GM23338 (cell line): ENCODE measurements around the gene COL26A1. TPM values are rescaled to one million over a fixed set of nuclear protein-coding genes. Genes with fewer than 3 reads are reported as not detected.

Experiments used
- ATAC-seq: fragments of 200-7000 bp; cut with Tn5 transposase; 3 replicates; pipeline ENCODE4 v1.9.1; 2020
- DNase-seq: peaks from one replicate; pipeline ENCODE4 v3.0.0-alpha.2; 2015; ENCODE audit warnings: low spot score
- H2AFZ ChIP-seq: fragments of 200-600 bp; sonication (generic); 2 replicates; pipeline ENCODE4 v1.8.0; 2016; ENCODE audit warnings: antibody characterized with exemption, mild to moderate bottlenecking, moderate library complexity
- H3F3A ChIP-seq: fragments of 200-600 bp; sonication (generic); replicated peaks from 2 replicates; pipeline ENCODE4 v1.8.0; 2017; ENCODE audit warnings: antibody characterized with exemption, mixed run types, low read depth
- H3K27ac ChIP-seq: fragments of 200-600 bp; sonication (generic); 2 replicates; pipeline ENCODE4 v1.6.1; 2016; ENCODE audit warnings: low read depth
- H3K27me3 ChIP-seq: fragments of 200-600 bp; sonication (generic); 2 replicates; pipeline ENCODE4 v1.8.0; 2016; ENCODE audit warnings: mild to moderate bottlenecking, mixed run types, moderate library complexity; ENCODE audit not compliant: insufficient read depth
- H3K36me3 ChIP-seq: fragments of 200-600 bp; sonication (generic); 2 replicates; pipeline ENCODE4 v1.8.0; 2016; ENCODE audit warnings: mild to moderate bottlenecking; ENCODE audit not compliant: insufficient read depth
- H3K4me1 ChIP-seq: fragments of 200-600 bp; sonication (generic); 2 replicates; pipeline ENCODE4 v1.8.0; 2016; ENCODE audit warnings: mild to moderate bottlenecking, moderate library complexity; ENCODE audit not compliant: insufficient read depth
- H3K4me2 ChIP-seq: fragments of 200-600 bp; sonication (generic); 2 replicates; pipeline ENCODE4 v1.7.1; 2017; ENCODE audit warnings: mixed run types
- H3K4me3 ChIP-seq: fragments of 200-600 bp; sonication (generic); 2 replicates; pipeline ENCODE4 v1.6.1; 2016; ENCODE audit warnings: mixed run types
- H3K79me2 ChIP-seq: fragments of 200-600 bp; sonication (generic); replicated peaks from 2 replicates; pipeline ENCODE4 v1.8.0; 2017; ENCODE audit warnings: mild to moderate bottlenecking; ENCODE audit not compliant: insufficient read depth
- H3K9me2 ChIP-seq: fragments of 200-600 bp; sonication (generic); 2 replicates; pipeline ENCODE4 v1.8.0; 2017; ENCODE audit not compliant: insufficient read depth
- H4K20me1 ChIP-seq: fragments of 200-600 bp; sonication (generic); replicated peaks from 2 replicates; pipeline ENCODE4 v1.8.0; 2017; ENCODE audit warnings: mild to moderate bottlenecking; ENCODE audit not compliant: insufficient read depth
- H3K27ac Mint-ChIP-seq: 2 replicates; pipeline ENCODE4 v1.8.0; 2020; ENCODE audit warnings: inconsistent platforms, mild to moderate bottlenecking, moderate library complexity, mixed read lengths
- H3K27me3 Mint-ChIP-seq: 3 replicates; pipeline ENCODE4 v1.8.0; 2022; ENCODE audit warnings: low read depth, mild to moderate bottlenecking, moderate library complexity, mixed read lengths, inconsistent platforms; ENCODE audit not compliant: insufficient read depth, poor library complexity
- H3K36me3 Mint-ChIP-seq: 3 replicates; pipeline ENCODE4 v1.8.0; 2021; ENCODE audit warnings: low read depth, mild to moderate bottlenecking, inconsistent platforms, moderate library complexity, mixed read lengths
- H3K4me1 Mint-ChIP-seq: 3 replicates; pipeline ENCODE4 v1.8.0; 2020; ENCODE audit warnings: mild to moderate bottlenecking, inconsistent platforms, mixed read lengths
- H3K4me3 Mint-ChIP-seq: 3 replicates; pipeline ENCODE4 v1.8.0; 2021; ENCODE audit warnings: moderate library complexity, mild to moderate bottlenecking, inconsistent platforms, mixed read lengths
- H3K9me3 Mint-ChIP-seq: 3 replicates; pipeline ENCODE4 v1.8.0; 2020; ENCODE audit warnings: moderate library complexity, mild to moderate bottlenecking, inconsistent platforms, mixed read lengths
- CREB1 ChIP-seq: fragments of 250-450 bp; sonication (Bioruptor Pico); IDR thresholded peaks from 2 replicates; pipeline ENCODE4 v1.5.0; 2020; ENCODE audit warnings: low read depth, mild to moderate bottlenecking, moderate library complexity
- EZH2 ChIP-seq: fragments of 200-600 bp; sonication (generic); IDR thresholded peaks from one replicate; pipeline ENCODE4 v1.8.0; 2017; ENCODE audit warnings: antibody characterized with exemption, mild to moderate bottlenecking, low read depth; ENCODE audit not compliant: unreplicated experiment
- EZH2phosphoT487 ChIP-seq: fragments of 200-600 bp; sonication (generic); IDR thresholded peaks from one replicate; pipeline ENCODE4 v1.8.1; 2018; ENCODE audit warnings: antibody characterized with exemption; ENCODE audit not compliant: unreplicated experiment
- JUNB ChIP-seq: IDR thresholded peaks from one replicate; pipeline ENCODE4 v1.6.1; 2016; ENCODE audit warnings: antibody characterized with exemption; ENCODE audit not compliant: unreplicated experiment
- NANOG ChIP-seq: IDR thresholded peaks from 2 replicates; pipeline ENCODE4 v1.6.1; 2016; ENCODE audit warnings: antibody characterized with exemption, borderline replicate concordance
- POLR2AphosphoS5 ChIP-seq: IDR thresholded peaks from 2 replicates; pipeline ENCODE4 v1.6.1; 2016; ENCODE audit warnings: antibody characterized with exemption, low read depth
- STAT1 ChIP-seq: IDR thresholded peaks from one replicate; pipeline ENCODE4 v1.6.1; 2016; ENCODE audit warnings: antibody characterized with exemption; ENCODE audit not compliant: unreplicated experiment
- ZNF114 ChIP-seq: fragments of 250-450 bp; sonication (Bioruptor Pico); IDR thresholded peaks from 2 replicates; pipeline ENCODE4 v1.5.0; 2020; ENCODE audit warnings: mild to moderate bottlenecking, moderate library complexity
- ZNF331 ChIP-seq: fragments of 250-450 bp; sonication (Bioruptor Pico); IDR thresholded peaks from 2 replicates; pipeline ENCODE4 v1.5.0; 2020; ENCODE audit warnings: low read depth, mild to moderate bottlenecking, moderate library complexity
- polyA plus RNA-seq: library from polyadenylated mRNA; unstranded; fragments of >200 nt; fragmentation: Nextera tagmentation; extraction: Ambion mirVana; gene quantifications from 2 replicates; pipeline ENCODE4 v1.2.1, GENCODE V29; 2016
- total RNA-seq: library from RNA; depleted of rRNA; stranded (reverse); fragments of >200 nt; shearing (Covaris generic); gene quantifications from 2 replicates; pipeline ENCODE4 v1.2.3, GENCODE V29; 2014
- TF ChIP-seq, protein P1 (sequence below), 2 experiments: fragments of 200-600 bp in 1 of 2; sonication (generic) in 1 of 2; conservative IDR thresholded peaks; 2 replicates each; pipeline versions ENCODE4 v1.5.1 to v1.6.1; 2016 to 2017; ENCODE audit warnings: antibody characterized with exemption in 2 of 2, low read depth in 2 of 2, mild to moderate bottlenecking in 2 of 2, moderate library complexity in 1 of 2
- TF ChIP-seq, protein P2 (sequence below): IDR thresholded peaks from one replicate; pipeline ENCODE4 v1.6.1; 2018; ENCODE audit warnings: antibody characterized with exemption; ENCODE audit not compliant: unreplicated experiment
- TF ChIP-seq, protein P3 (sequence below): fragments of 250-450 bp; sonication (Bioruptor Pico); IDR thresholded peaks from 2 replicates; pipeline ENCODE4 v1.5.0; 2020; ENCODE audit warnings: mild to moderate bottlenecking, moderate library complexity

The COL26A1 gene
- total and polyA plus RNA-seq, 2 experiments from 2014 or later: 17.8 to 55.0 TPM

DNA sequence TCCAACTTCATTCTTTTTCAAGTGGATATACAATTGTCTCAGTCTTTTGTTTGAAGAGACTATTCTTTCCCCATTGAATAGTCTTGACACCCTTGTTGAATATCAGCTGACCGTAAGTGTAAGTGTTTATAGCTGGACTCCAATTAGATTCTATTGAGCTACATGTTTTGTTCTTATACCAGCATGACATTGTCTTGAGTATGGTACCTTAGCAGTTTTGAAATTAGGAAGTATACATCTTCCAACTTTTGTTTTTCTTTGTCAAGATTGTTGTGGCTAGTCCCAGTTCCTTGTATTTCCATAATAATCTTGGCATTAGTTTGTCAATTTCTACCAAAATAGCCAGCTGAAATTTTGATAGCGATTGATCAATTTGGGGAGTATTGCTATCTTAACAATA, 209.5 kb downstream of the COL26A1 start:
- no peak for DNase-seq
- H3K36me3 Mint-ChIP-seq: peaks cover 26% of the 10 kb centered on the region
- H2AFZ ChIP-seq: no peak overlapping the region
- no peak for ATAC-seq
- peaks cover 41% of the 10 kb centered on the region for H3K9me3 Mint-ChIP-seq
- no peaks in the 10 kb centered on the region for H3K79me2 ChIP-seq
- TF ChIP-seq, protein P1, sequence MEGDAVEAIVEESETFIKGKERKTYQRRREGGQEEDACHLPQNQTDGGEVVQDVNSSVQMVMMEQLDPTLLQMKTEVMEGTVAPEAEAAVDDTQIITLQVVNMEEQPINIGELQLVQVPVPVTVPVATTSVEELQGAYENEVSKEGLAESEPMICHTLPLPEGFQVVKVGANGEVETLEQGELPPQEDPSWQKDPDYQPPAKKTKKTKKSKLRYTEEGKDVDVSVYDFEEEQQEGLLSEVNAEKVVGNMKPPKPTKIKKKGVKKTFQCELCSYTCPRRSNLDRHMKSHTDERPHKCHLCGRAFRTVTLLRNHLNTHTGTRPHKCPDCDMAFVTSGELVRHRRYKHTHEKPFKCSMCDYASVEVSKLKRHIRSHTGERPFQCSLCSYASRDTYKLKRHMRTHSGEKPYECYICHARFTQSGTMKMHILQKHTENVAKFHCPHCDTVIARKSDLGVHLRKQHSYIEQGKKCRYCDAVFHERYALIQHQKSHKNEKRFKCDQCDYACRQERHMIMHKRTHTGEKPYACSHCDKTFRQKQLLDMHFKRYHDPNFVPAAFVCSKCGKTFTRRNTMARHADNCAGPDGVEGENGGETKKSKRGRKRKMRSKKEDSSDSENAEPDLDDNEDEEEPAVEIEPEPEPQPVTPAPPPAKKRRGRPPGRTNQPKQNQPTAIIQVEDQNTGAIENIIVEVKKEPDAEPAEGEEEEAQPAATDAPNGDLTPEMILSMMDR (conservative IDR thresholded peaks at IDR 0.05; ENCODE audit: low read depth in 2 of 2): no peak
- no peak for TF ChIP-seq EZH2phosphoT487
- H3K27ac ChIP-seq: no peak overlapping the region
- no peaks in the 10 kb centered on the region for H3F3A ChIP-seq
- peaks cover 16% of the 10 kb centered on the region for H3K4me1 Mint-ChIP-seq
- H3K4me2 ChIP-seq: no peak overlapping the region
- H3K27me3 Mint-ChIP-seq: no peaks in the 10 kb centered on the region
- H3K4me3 ChIP-seq: no peak overlapping the region
- no peak overlapping the region for H3K4me3 Mint-ChIP-seq
- no peaks in the 10 kb centered on the region for H3K9me2 ChIP-seq
- H3K27me3 ChIP-seq: no peaks in the 10 kb centered on the region
- H3K36me3 ChIP-seq: no peaks in the 10 kb centered on the region
- no peak overlapping the region for H3K27ac Mint-ChIP-seq
- H4K20me1 ChIP-seq: no peaks in the 10 kb centered on the region
- peaks cover 12% of the 10 kb centered on the region for H3K4me1 ChIP-seq

DNA sequence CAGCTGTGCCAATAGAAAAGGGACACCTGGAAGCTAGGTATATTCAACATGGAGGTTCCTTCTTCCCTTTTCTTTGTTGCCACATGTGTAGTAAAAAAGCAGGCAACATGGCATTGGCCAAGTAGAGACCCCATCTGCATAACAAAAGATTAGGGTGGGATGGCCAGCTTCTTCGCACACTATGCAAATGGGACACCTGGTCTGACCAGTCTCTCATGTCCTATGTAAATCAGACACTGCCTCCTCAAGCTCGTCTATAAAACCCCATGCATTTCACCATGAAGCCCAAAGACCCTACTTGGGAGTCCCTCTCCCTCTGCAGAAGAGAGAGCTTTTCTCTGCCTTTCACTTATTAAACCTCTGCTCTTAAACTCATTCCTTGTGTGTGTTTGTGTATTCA, 212.5 kb downstream of the COL26A1 start:
- ATAC-seq (peak; percentile 99), DNase-seq (peak; percentile 96)
- Histone ChIP-seq H3K4me1 (peaks cover 12% of the 10 kb centered on the region), H3K79me2 (no peaks in the 10 kb centered on the region), H3K36me3 (no peaks in the 10 kb centered on the region), H3K4me2 (peak overlapping the region; percentile 39), H3K4me3 (no peak overlapping the region), H3K9me2 (no peaks in the 10 kb centered on the region), H2AFZ (no peak overlapping the region), H3K27ac (peak overlapping the region; percentile 88), H4K20me1 (no peaks in the 10 kb centered on the region), H3K27me3 (no peaks in the 10 kb centered on the region), H3F3A (no peaks in the 10 kb centered on the region)
- no peak for TF ChIP-seq NANOG
- no peak for TF ChIP-seq STAT1
- no peak for TF ChIP-seq ZNF331
- TF ChIP-seq CREB1 (CRISPR knock-in tag): peak; percentile 56; the same call in 1 of the 2 replicates
- TF ChIP-seq, protein P2, sequence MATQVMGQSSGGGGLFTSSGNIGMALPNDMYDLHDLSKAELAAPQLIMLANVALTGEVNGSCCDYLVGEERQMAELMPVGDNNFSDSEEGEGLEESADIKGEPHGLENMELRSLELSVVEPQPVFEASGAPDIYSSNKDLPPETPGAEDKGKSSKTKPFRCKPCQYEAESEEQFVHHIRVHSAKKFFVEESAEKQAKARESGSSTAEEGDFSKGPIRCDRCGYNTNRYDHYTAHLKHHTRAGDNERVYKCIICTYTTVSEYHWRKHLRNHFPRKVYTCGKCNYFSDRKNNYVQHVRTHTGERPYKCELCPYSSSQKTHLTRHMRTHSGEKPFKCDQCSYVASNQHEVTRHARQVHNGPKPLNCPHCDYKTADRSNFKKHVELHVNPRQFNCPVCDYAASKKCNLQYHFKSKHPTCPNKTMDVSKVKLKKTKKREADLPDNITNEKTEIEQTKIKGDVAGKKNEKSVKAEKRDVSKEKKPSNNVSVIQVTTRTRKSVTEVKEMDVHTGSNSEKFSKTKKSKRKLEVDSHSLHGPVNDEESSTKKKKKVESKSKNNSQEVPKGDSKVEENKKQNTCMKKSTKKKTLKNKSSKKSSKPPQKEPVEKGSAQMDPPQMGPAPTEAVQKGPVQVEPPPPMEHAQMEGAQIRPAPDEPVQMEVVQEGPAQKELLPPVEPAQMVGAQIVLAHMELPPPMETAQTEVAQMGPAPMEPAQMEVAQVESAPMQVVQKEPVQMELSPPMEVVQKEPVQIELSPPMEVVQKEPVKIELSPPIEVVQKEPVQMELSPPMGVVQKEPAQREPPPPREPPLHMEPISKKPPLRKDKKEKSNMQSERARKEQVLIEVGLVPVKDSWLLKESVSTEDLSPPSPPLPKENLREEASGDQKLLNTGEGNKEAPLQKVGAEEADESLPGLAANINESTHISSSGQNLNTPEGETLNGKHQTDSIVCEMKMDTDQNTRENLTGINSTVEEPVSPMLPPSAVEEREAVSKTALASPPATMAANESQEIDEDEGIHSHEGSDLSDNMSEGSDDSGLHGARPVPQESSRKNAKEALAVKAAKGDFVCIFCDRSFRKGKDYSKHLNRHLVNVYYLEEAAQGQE: no peak
- peak; percentile 88; the same call in 1 of the 2 replicates for TF ChIP-seq ZNF114 (CRISPR knock-in tag)
- peak; percentile 85 for TF ChIP-seq POLR2AphosphoS5
- no peak for TF ChIP-seq JUNB
- TF ChIP-seq, protein P3, sequence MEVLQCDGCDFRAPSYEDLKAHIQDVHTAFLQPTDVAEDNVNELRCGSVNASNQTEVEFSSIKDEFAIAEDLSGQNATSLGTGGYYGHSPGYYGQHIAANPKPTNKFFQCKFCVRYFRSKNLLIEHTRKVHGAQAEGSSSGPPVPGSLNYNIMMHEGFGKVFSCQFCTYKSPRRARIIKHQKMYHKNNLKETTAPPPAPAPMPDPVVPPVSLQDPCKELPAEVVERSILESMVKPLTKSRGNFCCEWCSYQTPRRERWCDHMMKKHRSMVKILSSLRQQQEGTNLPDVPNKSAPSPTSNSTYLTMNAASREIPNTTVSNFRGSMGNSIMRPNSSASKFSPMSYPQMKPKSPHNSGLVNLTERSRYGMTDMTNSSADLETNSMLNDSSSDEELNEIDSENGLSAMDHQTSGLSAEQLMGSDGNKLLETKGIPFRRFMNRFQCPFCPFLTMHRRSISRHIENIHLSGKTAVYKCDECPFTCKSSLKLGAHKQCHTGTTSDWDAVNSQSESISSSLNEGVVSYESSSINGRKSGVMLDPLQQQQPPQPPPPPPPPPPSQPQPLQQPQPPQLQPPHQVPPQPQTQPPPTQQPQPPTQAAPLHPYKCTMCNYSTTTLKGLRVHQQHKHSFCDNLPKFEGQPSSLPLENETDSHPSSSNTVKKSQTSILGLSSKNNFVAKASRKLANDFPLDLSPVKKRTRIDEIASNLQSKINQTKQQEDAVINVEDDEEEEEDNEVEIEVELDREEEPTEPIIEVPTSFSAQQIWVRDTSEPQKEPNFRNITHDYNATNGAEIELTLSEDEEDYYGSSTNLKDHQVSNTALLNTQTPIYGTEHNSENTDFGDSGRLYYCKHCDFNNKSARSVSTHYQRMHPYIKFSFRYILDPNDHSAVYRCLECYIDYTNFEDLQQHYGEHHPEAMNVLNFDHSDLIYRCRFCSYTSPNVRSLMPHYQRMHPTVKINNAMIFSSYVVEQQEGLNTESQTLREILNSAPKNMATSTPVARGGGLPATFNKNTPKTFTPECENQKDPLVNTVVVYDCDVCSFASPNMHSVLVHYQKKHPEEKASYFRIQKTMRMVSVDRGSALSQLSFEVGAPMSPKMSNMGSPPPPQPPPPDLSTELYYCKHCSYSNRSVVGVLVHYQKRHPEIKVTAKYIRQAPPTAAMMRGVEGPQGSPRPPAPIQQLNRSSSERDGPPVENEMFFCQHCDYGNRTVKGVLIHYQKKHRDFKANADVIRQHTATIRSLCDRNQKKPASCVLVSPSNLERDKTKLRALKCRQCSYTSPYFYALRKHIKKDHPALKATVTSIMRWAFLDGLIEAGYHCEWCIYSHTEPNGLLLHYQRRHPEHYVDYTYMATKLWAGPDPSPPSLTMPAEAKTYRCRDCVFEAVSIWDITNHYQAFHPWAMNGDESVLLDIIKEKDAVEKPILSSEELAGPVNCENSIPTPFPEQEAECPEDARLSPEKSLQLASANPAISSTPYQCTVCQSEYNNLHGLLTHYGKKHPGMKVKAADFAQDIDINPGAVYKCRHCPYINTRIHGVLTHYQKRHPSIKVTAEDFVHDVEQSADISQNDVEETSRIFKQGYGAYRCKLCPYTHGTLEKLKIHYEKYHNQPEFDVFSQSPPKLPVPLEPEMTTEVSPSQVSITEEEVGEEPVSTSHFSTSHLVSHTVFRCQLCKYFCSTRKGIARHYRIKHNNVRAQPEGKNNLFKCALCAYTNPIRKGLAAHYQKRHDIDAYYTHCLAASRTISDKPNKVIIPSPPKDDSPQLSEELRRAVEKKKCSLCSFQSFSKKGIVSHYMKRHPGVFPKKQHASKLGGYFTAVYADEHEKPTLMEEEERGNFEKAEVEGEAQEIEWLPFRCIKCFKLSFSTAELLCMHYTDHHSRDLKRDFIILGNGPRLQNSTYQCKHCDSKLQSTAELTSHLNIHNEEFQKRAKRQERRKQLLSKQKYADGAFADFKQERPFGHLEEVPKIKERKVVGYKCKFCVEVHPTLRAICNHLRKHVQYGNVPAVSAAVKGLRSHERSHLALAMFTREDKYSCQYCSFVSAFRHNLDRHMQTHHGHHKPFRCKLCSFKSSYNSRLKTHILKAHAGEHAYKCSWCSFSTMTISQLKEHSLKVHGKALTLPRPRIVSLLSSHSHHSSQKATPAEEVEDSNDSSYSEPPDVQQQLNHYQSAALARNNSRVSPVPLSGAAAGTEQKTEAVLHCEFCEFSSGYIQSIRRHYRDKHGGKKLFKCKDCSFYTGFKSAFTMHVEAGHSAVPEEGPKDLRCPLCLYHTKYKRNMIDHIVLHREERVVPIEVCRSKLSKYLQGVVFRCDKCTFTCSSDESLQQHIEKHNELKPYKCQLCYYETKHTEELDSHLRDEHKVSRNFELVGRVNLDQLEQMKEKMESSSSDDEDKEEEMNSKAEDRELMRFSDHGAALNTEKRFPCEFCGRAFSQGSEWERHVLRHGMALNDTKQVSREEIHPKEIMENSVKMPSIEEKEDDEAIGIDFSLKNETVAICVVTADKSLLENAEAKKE (CRISPR knock-in tag): peak; percentile 75
- TF ChIP-seq EZH2: no peak
- Mint-ChIP-seq H3K27ac (peak overlapping the region; percentile 98), H3K4me1 (peaks cover 18% of the 10 kb centered on the region), H3K36me3 (peaks cover 30% of the 10 kb centered on the region), H3K27me3 (peaks cover under 1% of the 10 kb centered on the region), H3K4me3 (peak overlapping the region; percentile 48), H3K9me3 (peaks cover 50% of the 10 kb centered on the region)
